ENCODE results near the gene PNPLA3. TPM values are rescaled to one million over a fixed set of nuclear protein-coding genes. Genes with fewer than 3 reads are reported as not detected.

The PNPLA3 gene
- total RNA-seq, 1 donor from 2014 or later, result 28.3 TPM

DNA sequence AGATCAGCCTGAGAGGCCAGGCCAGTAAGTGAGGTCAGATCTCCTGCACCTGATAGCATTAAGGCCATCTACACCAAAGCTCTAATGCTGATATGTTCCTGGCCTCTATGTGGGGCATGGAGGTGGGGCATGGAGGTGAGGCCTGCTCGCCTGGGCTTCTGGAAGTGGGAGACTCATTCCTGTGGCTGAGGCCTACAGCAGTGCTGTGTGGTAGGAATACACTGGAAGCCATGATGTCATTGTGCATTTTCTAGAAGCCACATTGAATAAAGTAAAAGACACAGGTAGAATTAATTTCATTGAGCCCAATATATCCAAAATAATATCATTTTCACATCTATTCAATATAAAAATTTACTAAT, 2.7 kb downstream of the PNPLA3 start:
- no peak for DNase-seq (ENCODE audit: low read depth, low spot score)
- Mint-ChIP-seq H3K9me3 (no peaks in the 10 kb centered on the region), H3K4me3 (peak overlapping the region; percentile 66), H3K27me3 (ENCODE audit: low read depth) (no peaks in the 10 kb centered on the region), H3K4me1 (peaks cover 32% of the 10 kb centered on the region), H3K36me3 (ENCODE audit: low read depth) (peaks cover 18% of the 10 kb centered on the region), H3K27ac (ENCODE audit: unreplicated experiment) (no peak overlapping the region)
- TF ChIP-seq, protein P1, sequence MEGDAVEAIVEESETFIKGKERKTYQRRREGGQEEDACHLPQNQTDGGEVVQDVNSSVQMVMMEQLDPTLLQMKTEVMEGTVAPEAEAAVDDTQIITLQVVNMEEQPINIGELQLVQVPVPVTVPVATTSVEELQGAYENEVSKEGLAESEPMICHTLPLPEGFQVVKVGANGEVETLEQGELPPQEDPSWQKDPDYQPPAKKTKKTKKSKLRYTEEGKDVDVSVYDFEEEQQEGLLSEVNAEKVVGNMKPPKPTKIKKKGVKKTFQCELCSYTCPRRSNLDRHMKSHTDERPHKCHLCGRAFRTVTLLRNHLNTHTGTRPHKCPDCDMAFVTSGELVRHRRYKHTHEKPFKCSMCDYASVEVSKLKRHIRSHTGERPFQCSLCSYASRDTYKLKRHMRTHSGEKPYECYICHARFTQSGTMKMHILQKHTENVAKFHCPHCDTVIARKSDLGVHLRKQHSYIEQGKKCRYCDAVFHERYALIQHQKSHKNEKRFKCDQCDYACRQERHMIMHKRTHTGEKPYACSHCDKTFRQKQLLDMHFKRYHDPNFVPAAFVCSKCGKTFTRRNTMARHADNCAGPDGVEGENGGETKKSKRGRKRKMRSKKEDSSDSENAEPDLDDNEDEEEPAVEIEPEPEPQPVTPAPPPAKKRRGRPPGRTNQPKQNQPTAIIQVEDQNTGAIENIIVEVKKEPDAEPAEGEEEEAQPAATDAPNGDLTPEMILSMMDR (conservative IDR thresholded peaks at IDR 0.05), result no peak

DNA sequence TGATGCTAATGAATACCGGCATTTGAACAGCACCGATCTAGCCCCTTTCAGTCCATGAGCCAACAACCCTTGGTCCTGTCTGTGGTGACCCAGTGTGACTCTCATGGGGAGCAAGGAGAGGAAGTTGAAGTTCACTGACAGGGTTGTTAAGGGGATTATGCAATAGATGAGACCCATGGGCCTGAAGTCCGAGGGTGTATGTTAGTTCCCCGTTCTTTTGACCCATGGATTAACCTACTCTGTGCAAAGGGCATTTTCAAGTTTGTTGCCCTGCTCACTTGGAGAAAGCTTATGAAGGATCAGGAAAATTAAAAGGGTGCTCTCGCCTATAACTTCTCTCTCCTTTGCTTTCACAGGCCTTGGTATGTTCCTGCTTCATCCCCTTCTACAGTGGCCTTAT, 4.9 kb downstream of the PNPLA3 start:
- DNase-seq (ENCODE audit: low read depth, low spot score), result no peak
- Mint-ChIP-seq H3K4me1 (peaks cover 20% of the 10 kb centered on the region), H3K27ac (ENCODE audit: unreplicated experiment) (peak overlapping the region; percentile 75), H3K27me3 (ENCODE audit: low read depth) (no peaks in the 10 kb centered on the region), H3K4me3 (no peak overlapping the region), H3K36me3 (ENCODE audit: low read depth) (peaks cover 24% of the 10 kb centered on the region), H3K9me3 (no peaks in the 10 kb centered on the region)
- TF ChIP-seq, protein P1 (conservative IDR thresholded peaks at IDR 0.05), result no peak

DNA sequence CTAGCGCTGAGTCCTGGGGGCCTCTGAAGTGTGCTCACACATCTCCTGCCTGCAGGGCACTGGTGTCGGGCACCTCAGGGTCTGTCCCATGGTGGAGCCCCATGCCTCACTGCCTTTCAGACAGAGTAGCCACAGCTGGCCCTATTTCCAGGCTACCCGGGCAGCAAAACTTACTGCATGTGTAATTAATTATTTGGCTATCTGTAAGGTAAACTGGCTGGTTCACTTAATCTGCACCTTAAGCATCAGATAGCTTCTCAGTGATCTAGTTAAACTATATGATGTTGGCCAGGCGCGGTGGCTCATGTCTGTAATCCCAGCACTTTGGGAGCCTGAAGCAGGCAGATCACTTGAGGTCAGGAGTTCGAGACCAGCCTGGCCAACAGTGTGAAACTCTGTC, 5.3 kb downstream of the PNPLA3 start:
- no peaks in the 10 kb centered on the region for H3K27me3 Mint-ChIP-seq (ENCODE audit: low read depth)
- no peak for DNase-seq (ENCODE audit: low read depth, low spot score)
- H3K27ac Mint-ChIP-seq (ENCODE audit: unreplicated experiment), result no peak overlapping the region
- peaks cover 24% of the 10 kb centered on the region for H3K36me3 Mint-ChIP-seq (ENCODE audit: low read depth)
- H3K4me1 Mint-ChIP-seq, result peaks cover 20% of the 10 kb centered on the region
- TF ChIP-seq, protein P1 (conservative IDR thresholded peaks at IDR 0.05), result no peak
- H3K9me3 Mint-ChIP-seq, result no peaks in the 10 kb centered on the region
- no peak overlapping the region for H3K4me3 Mint-ChIP-seq

DNA sequence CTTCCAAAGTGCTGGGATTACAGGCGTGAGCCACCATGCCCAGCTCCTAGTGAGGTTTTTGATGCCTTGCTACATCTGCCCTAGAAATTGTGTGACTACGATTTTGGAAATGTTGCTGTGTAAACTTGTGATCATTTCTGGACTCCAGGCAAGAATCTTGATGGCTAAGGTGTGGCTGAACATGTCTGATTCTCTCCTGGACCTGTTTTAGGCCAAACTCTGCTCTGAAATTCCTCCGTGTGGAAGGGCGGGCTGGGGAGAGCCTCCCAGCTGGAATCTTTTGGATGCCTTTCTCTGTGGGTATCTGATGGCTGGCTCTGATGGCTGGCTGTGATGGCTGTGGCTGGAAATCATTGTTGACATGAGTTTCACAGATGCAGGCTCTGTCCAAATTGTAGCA, 8.2 kb downstream of the PNPLA3 start:
- H3K4me1 Mint-ChIP-seq, result peaks cover 7% of the 10 kb centered on the region

DNA sequence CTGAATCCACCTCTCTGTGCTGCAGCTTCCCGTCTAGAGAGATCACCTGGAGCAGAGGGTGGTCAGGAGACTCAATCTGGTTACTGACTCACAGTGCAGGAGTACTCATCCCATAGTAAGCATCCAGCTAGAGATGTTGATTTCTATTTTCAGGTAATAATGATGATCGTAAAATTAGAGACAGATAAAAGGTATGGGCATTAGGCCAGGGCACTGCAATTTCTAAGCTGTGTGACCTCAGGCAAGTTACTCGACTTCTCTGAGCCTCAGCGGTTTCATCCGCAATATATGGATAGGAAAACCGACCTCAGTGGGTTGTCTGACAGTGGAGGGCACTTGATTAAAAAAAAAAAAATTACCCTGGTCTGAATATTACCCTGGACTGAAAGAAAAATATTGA, 17.8 kb downstream of the PNPLA3 start:
- Mint-ChIP-seq H3K27ac (ENCODE audit: unreplicated experiment) (no peak overlapping the region), H3K4me3 (no peak overlapping the region), H3K27me3 (ENCODE audit: low read depth) (no peaks in the 10 kb centered on the region), H3K4me1 (peaks cover 1% of the 10 kb centered on the region), H3K9me3 (no peaks in the 10 kb centered on the region), H3K36me3 (ENCODE audit: low read depth) (peaks cover 36% of the 10 kb centered on the region)
- TF ChIP-seq, protein P1 (conservative IDR thresholded peaks at IDR 0.05), result no peak
- no peak for DNase-seq (ENCODE audit: low read depth, low spot score)

More for the DNA sequence above, 8.2 kb downstream of the PNPLA3 start:
- H3K27me3 Mint-ChIP-seq (ENCODE audit: low read depth), result no peaks in the 10 kb centered on the region
- H3K27ac Mint-ChIP-seq (ENCODE audit: unreplicated experiment), result no peak overlapping the region
- TF ChIP-seq, protein P1 (conservative IDR thresholded peaks at IDR 0.05), result no peak
- H3K9me3 Mint-ChIP-seq, result no peaks in the 10 kb centered on the region
- no peak for DNase-seq (ENCODE audit: low read depth, low spot score)
- H3K4me3 Mint-ChIP-seq, result no peak overlapping the region
- peaks cover 27% of the 10 kb centered on the region for H3K36me3 Mint-ChIP-seq (ENCODE audit: low read depth)

Measured in neural crest cell (in vitro differentiated cells).